SK-N-SH treated with all-trans-retinoic acid at 6 μM for 48 hours (cell line): ENCODE results near the gene IVL.

Source experiments
- ATAC-seq: fragments of 200-7000 bp; cut with Tn5 transposase; 3 replicates; pipeline ENCODE4 v1.9.1; 2020; ENCODE audit warnings: mild to moderate bottlenecking, moderate library complexity
- ARNTL ChIP-seq: fragments of 450-650 bp; formaldehyde crosslinking; IDR thresholded peaks from 2 replicates; pipeline ENCODE4 v1.5.0; 2020; ENCODE audit warnings: low read depth, mild to moderate bottlenecking, moderate library complexity, borderline replicate concordance
- BACH2 ChIP-seq: fragments of 250-450 bp; sonication (Bioruptor Pico); IDR thresholded peaks from 2 replicates; pipeline ENCODE4 v1.9.0; 2021; ENCODE audit warnings: mild to moderate bottlenecking, borderline replicate concordance
- CREB5 ChIP-seq: fragments of 250-450 bp; sonication (Bioruptor Pico); IDR thresholded peaks from 2 replicates; pipeline ENCODE4 v1.5.1; 2020; ENCODE audit warnings: low read depth, mild to moderate bottlenecking, moderate library complexity
- CSDC2 ChIP-seq: fragments of 250-450 bp; sonication (Bioruptor Pico); IDR thresholded peaks from 2 replicates; pipeline ENCODE4 v1.5.0; 2020; ENCODE audit warnings: mild to moderate bottlenecking, moderate library complexity
- CSRNP3 ChIP-seq: fragments of 250-450 bp; sonication (Bioruptor Pico); IDR thresholded peaks from 2 replicates; pipeline ENCODE4 v1.5.1; 2021; ENCODE audit warnings: mild to moderate bottlenecking, moderate library complexity
- GLIS3 ChIP-seq: fragments of 250-450 bp; sonication (Bioruptor Pico); IDR thresholded peaks from 2 replicates; pipeline ENCODE4 v1.5.0; 2020; ENCODE audit warnings: mild to moderate bottlenecking, moderate library complexity
- OSR1 ChIP-seq: fragments of 250-450 bp; sonication (Bioruptor Pico); IDR thresholded peaks from 2 replicates; pipeline ENCODE4 v1.8.0; 2022; ENCODE audit warnings: moderate library complexity, mild to moderate bottlenecking, inconsistent platforms
- PPARA ChIP-seq: fragments of 250-450 bp; sonication (Bioruptor Pico); IDR thresholded peaks from 2 replicates; pipeline ENCODE4 v1.5.0; 2020; ENCODE audit warnings: mild to moderate bottlenecking, borderline replicate concordance
- RARB ChIP-seq: fragments of 250-450 bp; sonication (Bioruptor Pico); IDR thresholded peaks from 2 replicates; pipeline ENCODE4 v1.8.0; 2021; ENCODE audit warnings: mild to moderate bottlenecking, moderate library complexity
- SNAI2 ChIP-seq: fragments of 250-450 bp; sonication (Bioruptor Pico); IDR thresholded peaks from 2 replicates; pipeline ENCODE4 v1.5.0; 2020; ENCODE audit warnings: mild to moderate bottlenecking, moderate library complexity
- TCF4 ChIP-seq: fragments of 250-450 bp; sonication (Bioruptor Pico); IDR thresholded peaks from 2 replicates; pipeline ENCODE4 v1.8.0; 2021; ENCODE audit warnings: mild to moderate bottlenecking, moderate library complexity, borderline replicate concordance
- TOX ChIP-seq: fragments of 250-450 bp; sonication (Bioruptor Pico); IDR thresholded peaks from 2 replicates; pipeline ENCODE4 v1.8.0; 2021; ENCODE audit warnings: mild to moderate bottlenecking, moderate library complexity, borderline replicate concordance
- TSHZ2 ChIP-seq: fragments of 250-450 bp; sonication (Bioruptor Pico); IDR thresholded peaks from 2 replicates; pipeline ENCODE4 v1.5.0; 2020; ENCODE audit warnings: mild to moderate bottlenecking, moderate library complexity
- ZC3H10 ChIP-seq: fragments of 250-450 bp; sonication (Bioruptor Pico); IDR thresholded peaks from 2 replicates; pipeline ENCODE4 v1.5.1; 2021; ENCODE audit warnings: mild to moderate bottlenecking, moderate library complexity
- ZFP3 ChIP-seq: fragments of 250-450 bp; sonication (Bioruptor Pico); IDR thresholded peaks from 2 replicates; pipeline ENCODE4 v1.5.0; 2020; ENCODE audit warnings: mild to moderate bottlenecking, moderate library complexity
- ZFP30 ChIP-seq: fragments of 450-650 bp; formaldehyde crosslinking; IDR thresholded peaks from 2 replicates; pipeline ENCODE4 v1.5.0; 2022; ENCODE audit warnings: mild to moderate bottlenecking, moderate library complexity
- ZNF565 ChIP-seq: fragments of 450-650 bp; formaldehyde crosslinking; conservative IDR thresholded peaks from 2 replicates; pipeline ENCODE4 v1.5.0; 2020; ENCODE audit warnings: low read depth, mild to moderate bottlenecking, moderate library complexity
- ZNF70 ChIP-seq: fragments of 450-650 bp; formaldehyde crosslinking; IDR thresholded peaks from 2 replicates; pipeline ENCODE4 v1.5.0; 2020; ENCODE audit warnings: mild to moderate bottlenecking, moderate library complexity
- ZNF8 ChIP-seq: fragments of 450-650 bp; formaldehyde crosslinking; IDR thresholded peaks from 2 replicates; pipeline ENCODE4 v1.5.0; 2020; ENCODE audit warnings: mild to moderate bottlenecking, moderate library complexity
- TF ChIP-seq, protein P1 (sequence below): fragments of 250-450 bp; sonication (Bioruptor Pico); IDR thresholded peaks from 2 replicates; pipeline ENCODE4 v1.8.0; 2020; ENCODE audit warnings: mild to moderate bottlenecking, moderate library complexity, borderline replicate concordance

Gene IVL

DNA sequence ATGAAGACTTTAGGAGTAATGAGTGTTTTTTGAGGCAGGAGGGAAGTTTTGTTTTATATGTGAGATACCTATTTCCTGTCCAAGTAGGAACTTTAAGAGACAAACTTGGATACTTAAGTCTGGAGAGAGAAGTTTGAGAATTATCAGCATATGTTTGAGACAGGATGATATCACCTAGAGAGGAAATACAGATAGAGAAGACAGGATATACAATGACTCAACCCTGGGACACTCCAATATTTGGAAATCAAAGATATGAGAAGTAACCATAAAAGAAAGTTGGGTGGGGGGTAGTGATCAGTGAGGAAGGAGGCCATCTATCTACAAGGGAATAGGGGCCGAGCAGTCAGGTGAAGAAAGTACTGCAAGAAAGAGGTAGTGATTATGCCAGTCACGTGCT is 42.0 kb upstream of the IVL start:
- no peak for ATAC-seq
- TF ChIP-seq ZC3H10 (CRISPR knock-in tag) (no peak), ZNF8 (no peak), TCF4 (CRISPR knock-in tag) (no peak), ZNF70 (CRISPR knock-in tag) (no peak), BACH2 (CRISPR knock-in tag) (no peak), TOX (CRISPR knock-in tag) (no peak), SNAI2 (no peak), TSHZ2 (CRISPR knock-in tag) (no peak), ZNF565 (CRISPR knock-in tag) (no peak)
- TF ChIP-seq, protein P1, sequence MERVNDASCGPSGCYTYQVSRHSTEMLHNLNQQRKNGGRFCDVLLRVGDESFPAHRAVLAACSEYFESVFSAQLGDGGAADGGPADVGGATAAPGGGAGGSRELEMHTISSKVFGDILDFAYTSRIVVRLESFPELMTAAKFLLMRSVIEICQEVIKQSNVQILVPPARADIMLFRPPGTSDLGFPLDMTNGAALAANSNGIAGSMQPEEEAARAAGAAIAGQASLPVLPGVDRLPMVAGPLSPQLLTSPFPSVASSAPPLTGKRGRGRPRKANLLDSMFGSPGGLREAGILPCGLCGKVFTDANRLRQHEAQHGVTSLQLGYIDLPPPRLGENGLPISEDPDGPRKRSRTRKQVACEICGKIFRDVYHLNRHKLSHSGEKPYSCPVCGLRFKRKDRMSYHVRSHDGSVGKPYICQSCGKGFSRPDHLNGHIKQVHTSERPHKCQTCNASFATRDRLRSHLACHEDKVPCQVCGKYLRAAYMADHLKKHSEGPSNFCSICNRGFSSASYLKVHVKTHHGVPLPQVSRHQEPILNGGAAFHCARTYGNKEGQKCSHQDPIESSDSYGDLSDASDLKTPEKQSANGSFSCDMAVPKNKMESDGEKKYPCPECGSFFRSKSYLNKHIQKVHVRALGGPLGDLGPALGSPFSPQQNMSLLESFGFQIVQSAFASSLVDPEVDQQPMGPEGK (CRISPR knock-in tag), result no peak

DNA sequence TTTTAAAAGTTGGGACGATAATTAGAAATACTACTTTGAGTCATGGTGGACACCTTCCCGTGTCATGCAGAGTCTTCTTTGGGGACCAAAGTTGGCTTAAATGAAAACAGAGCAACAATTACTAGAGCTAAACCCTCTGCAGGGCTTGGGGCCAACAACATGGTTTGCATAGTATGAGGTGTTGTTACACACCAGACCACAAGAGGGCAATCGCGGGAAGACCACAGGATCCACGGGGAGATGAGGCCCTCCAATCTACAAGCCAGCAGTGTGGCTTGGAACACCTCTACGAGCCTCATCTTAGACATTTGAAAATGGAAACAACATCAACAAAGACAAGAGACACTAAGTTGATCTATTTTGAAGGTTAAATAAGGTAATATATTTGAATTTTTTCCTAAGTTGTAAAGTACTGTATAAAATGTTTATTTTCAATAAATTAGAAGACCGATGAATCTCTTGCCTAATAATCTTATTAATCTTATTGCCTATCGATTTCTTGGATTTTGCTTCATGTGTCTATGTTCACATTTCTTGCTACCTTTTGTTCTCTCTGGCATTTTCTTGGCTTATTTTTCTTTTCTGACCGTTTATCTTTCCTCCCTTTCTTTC is 38.4 kb upstream of the IVL start:
- ATAC-seq, result peak; percentile 87
- TF ChIP-seq CREB5 (CRISPR knock-in tag) (no peak), TOX (CRISPR knock-in tag) (no peak), ZFP30 (no peak), CSRNP3 (CRISPR knock-in tag) (no peak)
- TF ChIP-seq, protein P1 (CRISPR knock-in tag), result no peak

- peak; percentile 87 for ATAC-seq
- TF ChIP-seq GLIS3, result no peak
- no peak for TF ChIP-seq ARNTL (CRISPR knock-in tag)
- TF ChIP-seq BACH2 (CRISPR knock-in tag), result no peak
- TF ChIP-seq TOX (CRISPR knock-in tag), result no peak
- no peak for TF ChIP-seq TSHZ2 (CRISPR knock-in tag)
- no peak for TF ChIP-seq TCF4 (CRISPR knock-in tag)
- no peak for TF ChIP-seq RARB (CRISPR knock-in tag)
- no peak for TF ChIP-seq CSDC2
- TF ChIP-seq ZC3H10 (CRISPR knock-in tag), result no peak
- TF ChIP-seq OSR1 (CRISPR knock-in tag), result no peak
- TF ChIP-seq PPARA (CRISPR knock-in tag), result no peak
- TF ChIP-seq ZNF8, result no peak
- TF ChIP-seq CREB5 (CRISPR knock-in tag), result no peak
- TF ChIP-seq ZFP3 (CRISPR knock-in tag), result no peak
These were observed 37.3 kb upstream of the IVL start for GRCh38 chr1:152870831-152871730.
